Central memory CD8-positive, alpha-beta T cell (primary cell): ENCODE results near the gene WRNIP1.

Experiments used
- ATAC-seq: fragments of 150-1000 bp; cut with Tn5 transposase; replicated peaks from 2 replicates; pipeline ENCODE4 v1.10.0; 2022; ENCODE audit warnings: mild to moderate bottlenecking, moderate FRiP score, moderate number of reproducible peaks; ENCODE audit not compliant: poor library complexity, severe bottlenecking; ENCODE audit errors: extremely low read depth
- DNase-seq, 2 donors: peaks; one replicate each; pipeline ENCODE4 v3.0.0; 2021; ENCODE audit warnings: low spot score in 2 of 2
- H3K27ac Mint-ChIP-seq: one replicate; pipeline ENCODE4 v1.8.0; 2022; ENCODE audit warnings: low read depth, mild to moderate bottlenecking, moderate library complexity, mixed read lengths
- H3K27me3 Mint-ChIP-seq: one replicate; pipeline ENCODE4 v1.8.0; 2022; ENCODE audit warnings: mixed read lengths
- H3K36me3 Mint-ChIP-seq: one replicate; pipeline ENCODE4 v1.8.0; 2022; ENCODE audit warnings: mild to moderate bottlenecking, moderate library complexity, mixed read lengths; ENCODE audit not compliant: insufficient read depth
- H3K4me1 Mint-ChIP-seq: one replicate; pipeline ENCODE4 v1.8.0; 2022; ENCODE audit warnings: mixed read lengths
- H3K4me3 Mint-ChIP-seq: one replicate; pipeline ENCODE4 v1.8.0; 2022; ENCODE audit warnings: mild to moderate bottlenecking, moderate library complexity, mixed read lengths
- H3K9me3 Mint-ChIP-seq: one replicate; pipeline ENCODE4 v1.8.0; 2022; ENCODE audit warnings: mixed read lengths

Gene WRNIP1

DNA sequence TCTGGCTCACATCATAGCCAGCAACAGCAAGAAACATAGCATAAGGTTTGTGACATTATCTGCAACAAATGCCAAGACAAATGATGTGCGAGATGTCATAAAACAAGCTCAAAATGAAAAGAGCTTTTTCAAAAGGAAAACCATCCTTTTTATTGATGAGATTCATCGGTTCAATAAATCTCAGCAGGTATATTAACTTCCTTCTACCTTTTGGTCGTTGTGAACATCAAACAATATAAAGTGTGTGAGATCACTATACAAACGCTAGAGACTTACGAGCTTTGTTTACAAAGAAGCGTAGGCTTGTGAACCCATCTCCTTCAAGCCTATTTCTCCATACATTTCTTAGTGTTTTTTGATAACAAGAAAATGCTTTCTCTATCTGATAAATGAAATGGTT is 3.5 kb downstream of the WRNIP1 start:
- Mint-ChIP-seq H3K4me1 (peaks cover 68% of the 10 kb centered on the region), H3K27me3 (no peaks in the 10 kb centered on the region), H3K27ac (peak overlapping the region; percentile 42), H3K4me3 (peak overlapping the region; percentile 85), H3K36me3 (peaks cover 36% of the 10 kb centered on the region), H3K9me3 (no peaks in the 10 kb centered on the region)
- no peak for DNase-seq
- no peak for ATAC-seq

DNA sequence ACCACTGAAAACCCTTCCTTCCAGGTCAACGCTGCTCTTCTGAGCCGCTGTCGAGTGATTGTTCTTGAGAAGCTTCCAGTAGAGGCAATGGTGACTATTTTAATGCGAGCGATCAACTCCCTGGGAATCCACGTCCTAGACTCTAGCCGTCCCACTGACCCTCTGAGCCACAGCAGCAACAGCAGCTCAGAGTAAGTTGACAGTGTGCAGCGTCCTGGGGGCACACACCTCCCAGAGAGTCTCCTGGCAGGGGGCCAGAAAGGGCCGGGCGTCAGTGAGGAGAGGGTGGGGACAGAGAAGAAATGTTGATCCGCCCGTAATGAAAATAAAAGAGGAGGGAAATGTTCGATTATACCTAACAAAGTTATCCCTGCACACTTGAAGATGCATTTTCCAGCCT is 5.0 kb downstream of the WRNIP1 start:
- Mint-ChIP-seq H3K27me3 (no peaks in the 10 kb centered on the region), H3K9me3 (no peaks in the 10 kb centered on the region), H3K36me3 (peaks cover 31% of the 10 kb centered on the region), H3K4me3 (no peak overlapping the region), H3K27ac (no peak overlapping the region), H3K4me1 (peaks cover 73% of the 10 kb centered on the region)
- DNase-seq (no peak), ATAC-seq (no peak)

DNA sequence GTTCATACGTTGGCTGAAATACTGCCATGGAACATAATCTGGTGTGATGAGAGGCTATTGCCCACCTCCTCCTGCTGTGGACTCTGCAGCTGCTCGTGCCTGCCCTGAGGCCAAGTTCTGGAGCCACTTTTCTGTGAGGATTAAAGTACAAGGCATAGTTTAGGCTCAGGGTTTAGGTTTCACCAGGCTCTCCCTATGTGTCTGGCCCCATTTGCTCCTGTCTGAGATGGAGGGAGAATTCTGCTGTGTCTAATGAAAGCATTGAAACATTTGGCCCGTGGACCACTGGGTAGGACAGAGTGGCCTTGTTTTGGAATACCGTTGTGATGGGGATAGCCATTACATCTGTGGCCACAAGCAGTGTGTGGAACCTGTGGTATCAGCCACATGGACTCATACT is 5.9 kb downstream of the WRNIP1 start:
- H3K9me3 Mint-ChIP-seq: no peaks in the 10 kb centered on the region
- peaks cover 33% of the 10 kb centered on the region for H3K36me3 Mint-ChIP-seq
- DNase-seq: no peak
- ATAC-seq: no peak
- no peaks in the 10 kb centered on the region for H3K27me3 Mint-ChIP-seq
- no peak overlapping the region for H3K27ac Mint-ChIP-seq
- H3K4me1 Mint-ChIP-seq: peaks cover 79% of the 10 kb centered on the region
- no peak overlapping the region for H3K4me3 Mint-ChIP-seq

DNA sequence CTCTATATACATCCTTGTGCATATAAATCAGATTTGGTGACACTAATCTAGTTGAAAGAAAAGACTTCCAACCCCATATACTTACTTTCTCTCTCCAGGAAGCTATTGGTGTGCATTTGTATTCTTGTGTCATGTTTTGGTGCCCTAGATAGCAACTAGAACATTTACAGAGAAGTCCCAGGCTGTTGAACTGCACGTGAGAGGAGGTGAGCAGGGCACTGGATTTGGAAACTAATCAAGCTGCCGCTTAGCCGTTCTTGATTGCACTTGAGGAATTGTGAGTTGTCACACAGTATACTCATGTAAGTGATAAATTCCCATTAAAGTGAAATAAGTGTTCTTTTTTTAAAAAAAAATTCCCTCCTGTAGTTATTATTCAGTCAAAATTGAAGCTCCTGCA is 7.6 kb downstream of the WRNIP1 start:
- H3K27me3 Mint-ChIP-seq: no peaks in the 10 kb centered on the region
- no peaks in the 10 kb centered on the region for H3K9me3 Mint-ChIP-seq
- H3K36me3 Mint-ChIP-seq: peaks cover 28% of the 10 kb centered on the region
- DNase-seq (no peak), ATAC-seq (no peak)
- peaks cover 75% of the 10 kb centered on the region for H3K4me1 Mint-ChIP-seq
- H3K4me3 Mint-ChIP-seq: no peak overlapping the region
- no peak overlapping the region for H3K27ac Mint-ChIP-seq

DNA sequence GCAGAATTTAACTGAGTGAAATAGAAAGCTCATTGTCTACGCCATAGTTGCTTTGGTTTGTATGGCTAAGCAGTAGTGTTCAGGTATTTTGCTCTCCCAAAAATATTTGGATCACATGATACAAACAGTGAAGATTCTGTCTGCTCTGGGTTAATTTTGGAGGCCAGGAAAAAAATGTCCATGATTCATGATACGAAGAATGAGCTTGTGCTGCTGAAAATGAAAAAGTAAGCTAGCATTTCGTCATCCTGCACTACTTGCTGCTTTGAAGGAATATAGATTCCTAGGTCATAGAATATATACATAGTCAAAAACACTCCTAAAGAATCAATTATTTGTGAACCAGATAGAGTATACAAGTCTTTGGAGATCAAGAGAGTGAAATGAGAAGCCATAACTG is 8.3 kb downstream of the WRNIP1 start:
- H3K4me1 Mint-ChIP-seq: peaks cover 75% of the 10 kb centered on the region
- ATAC-seq: no peak
- H3K4me3 Mint-ChIP-seq: no peak overlapping the region
- no peaks in the 10 kb centered on the region for H3K27me3 Mint-ChIP-seq
- no peaks in the 10 kb centered on the region for H3K9me3 Mint-ChIP-seq
- H3K36me3 Mint-ChIP-seq: peaks cover 30% of the 10 kb centered on the region
- H3K27ac Mint-ChIP-seq: no peak overlapping the region
- DNase-seq: no peak

DNA sequence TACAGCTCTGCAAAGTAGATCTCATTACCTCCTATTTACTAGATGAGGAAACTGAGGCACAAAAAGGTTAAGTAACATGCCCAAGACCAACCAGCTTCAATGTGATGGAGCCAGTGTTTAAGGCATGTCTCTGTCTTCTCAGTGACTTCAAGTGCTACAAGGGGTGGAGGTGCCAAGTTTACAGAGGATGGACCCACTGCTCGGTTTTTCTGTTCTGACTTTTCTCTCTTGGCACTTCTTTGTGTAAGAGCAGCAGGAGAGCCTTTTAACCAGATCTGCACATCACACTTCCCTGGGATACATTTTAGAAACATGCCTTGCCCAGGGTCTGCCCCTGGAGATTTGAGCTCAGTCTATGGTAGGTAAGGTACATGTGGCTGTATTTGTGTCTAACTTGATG is 9.8 kb downstream of the WRNIP1 start:
- Mint-ChIP-seq H3K4me1 (peaks cover 65% of the 10 kb centered on the region), H3K36me3 (peaks cover 34% of the 10 kb centered on the region), H3K27me3 (no peaks in the 10 kb centered on the region), H3K4me3 (peak overlapping the region; percentile 12), H3K9me3 (no peaks in the 10 kb centered on the region), H3K27ac (no peak overlapping the region)
- DNase-seq: no peak
- ATAC-seq: no peak

DNA sequence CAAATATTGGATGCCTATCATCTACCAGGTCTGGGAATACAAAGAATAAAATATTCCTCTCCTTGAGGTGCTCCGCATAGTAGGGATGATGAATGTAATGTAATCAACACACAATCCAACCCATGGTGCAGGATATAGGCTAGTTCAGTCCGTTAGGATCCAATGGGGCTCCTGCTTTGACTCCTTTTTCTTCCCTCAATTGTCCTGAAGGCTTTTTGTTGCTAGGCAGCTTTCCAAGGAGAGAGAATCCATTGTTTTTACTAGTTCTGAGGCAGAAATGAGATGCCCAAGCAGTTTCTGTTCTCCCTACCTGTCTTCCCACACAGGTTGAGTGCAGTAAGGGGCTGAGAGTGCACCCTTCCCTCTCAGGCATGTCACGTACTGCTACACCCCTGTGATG is 12.1 kb downstream of the WRNIP1 start:
- Mint-ChIP-seq H3K36me3 (peaks cover 35% of the 10 kb centered on the region), H3K4me3 (no peak overlapping the region), H3K4me1 (peaks cover 59% of the 10 kb centered on the region), H3K27ac (peak overlapping the region; percentile 66), H3K9me3 (no peaks in the 10 kb centered on the region), H3K27me3 (no peaks in the 10 kb centered on the region)
- no peak for DNase-seq
- ATAC-seq: no peak

DNA sequence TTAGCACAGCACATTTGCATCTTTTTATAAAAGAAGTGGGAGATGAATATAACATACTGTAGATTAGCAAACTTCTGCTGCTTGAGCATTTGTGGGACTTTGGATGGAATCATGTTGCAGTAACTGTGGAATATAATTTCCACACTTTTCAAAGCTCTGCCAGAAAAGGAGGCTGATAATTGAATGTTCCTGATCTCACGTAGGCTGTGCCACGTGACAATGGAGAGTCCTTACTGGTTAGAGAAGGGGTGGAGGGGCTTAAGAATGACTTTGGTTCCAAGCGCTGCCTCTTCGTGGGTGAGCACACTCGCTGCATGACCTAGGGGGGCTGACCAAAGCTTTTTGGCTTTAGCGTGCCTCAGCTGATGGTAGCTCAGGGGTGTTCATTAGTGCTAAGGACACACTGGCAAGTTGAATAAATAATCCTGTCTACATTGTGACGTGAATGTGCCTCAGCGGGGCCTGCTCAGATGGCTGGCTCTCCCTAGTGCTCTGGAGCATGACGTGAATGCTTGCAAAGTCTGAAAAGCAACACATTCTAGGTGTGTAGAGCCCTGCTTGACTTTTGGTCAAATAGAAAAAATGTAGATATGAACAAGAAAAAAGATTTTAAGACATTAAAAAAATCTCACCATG is 15.0 kb downstream of the WRNIP1 start:
- Mint-ChIP-seq H3K9me3 (no peaks in the 10 kb centered on the region), H3K27ac (no peak overlapping the region), H3K36me3 (peaks cover 35% of the 10 kb centered on the region), H3K4me1 (peaks cover 37% of the 10 kb centered on the region), H3K27me3 (no peaks in the 10 kb centered on the region), H3K4me3 (no peak overlapping the region)
- ATAC-seq (no peak), DNase-seq (no peak)

DNA sequence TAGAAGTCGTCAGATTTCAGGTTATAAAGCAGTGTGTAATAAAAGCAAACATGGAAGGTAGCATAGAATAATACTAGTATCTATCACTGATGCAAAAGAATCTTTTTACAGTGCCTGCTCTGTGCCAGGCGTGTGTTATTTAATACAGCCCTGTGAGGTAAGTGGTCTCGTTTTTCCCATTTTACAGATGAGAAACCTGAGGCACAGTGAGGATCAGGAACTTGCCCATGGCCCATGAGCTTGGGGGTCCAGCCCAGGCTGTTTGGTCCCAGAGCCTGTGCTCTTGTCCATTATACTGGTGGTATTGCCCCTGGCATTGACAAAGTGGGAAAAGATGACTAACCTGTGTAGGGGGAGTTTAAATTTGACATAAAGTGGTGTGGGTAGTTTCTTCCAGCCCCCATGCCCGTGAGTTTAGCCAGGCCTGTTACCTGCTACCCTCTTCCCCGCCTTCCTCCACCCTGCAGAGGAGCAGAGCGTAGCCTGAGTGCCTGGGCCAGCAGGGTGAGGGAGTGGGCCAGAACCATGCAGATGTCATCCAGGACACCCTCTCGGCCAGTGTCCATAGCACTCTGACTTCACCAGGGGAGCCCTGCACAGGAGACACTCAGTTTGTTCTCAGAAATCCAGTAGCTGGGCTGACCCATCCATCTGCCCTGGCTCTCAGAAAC is 16.6 kb downstream of the WRNIP1 start:
- no peaks in the 10 kb centered on the region for H3K9me3 Mint-ChIP-seq
- peaks cover 34% of the 10 kb centered on the region for H3K36me3 Mint-ChIP-seq
- DNase-seq (no peak), ATAC-seq (no peak)
- no peak overlapping the region for H3K27ac Mint-ChIP-seq
- peaks cover 25% of the 10 kb centered on the region for H3K4me1 Mint-ChIP-seq
- no peak overlapping the region for H3K4me3 Mint-ChIP-seq
- H3K27me3 Mint-ChIP-seq: no peaks in the 10 kb centered on the region

DNA sequence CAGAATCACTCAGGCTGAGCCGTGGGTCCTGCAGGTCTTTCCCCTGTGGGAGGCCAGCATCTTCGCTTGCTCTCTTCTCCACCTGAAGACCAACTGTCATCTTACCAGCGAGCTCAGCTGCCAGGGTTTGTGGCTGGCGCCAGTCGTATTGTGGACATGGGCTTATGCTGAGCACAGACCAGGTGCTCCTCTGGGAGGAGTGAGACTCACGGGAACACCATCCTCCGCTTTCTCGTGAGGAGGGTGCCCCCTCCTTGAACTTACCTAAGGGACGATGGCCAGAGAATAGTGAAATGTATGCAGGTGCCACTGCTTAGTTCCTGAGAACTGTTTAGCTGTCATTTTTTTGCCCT is 17.1 kb downstream of the WRNIP1 start:
- no peak for DNase-seq
- Mint-ChIP-seq H3K4me1 (peaks cover 25% of the 10 kb centered on the region), H3K4me3 (no peak overlapping the region), H3K36me3 (peaks cover 35% of the 10 kb centered on the region), H3K27ac (no peak overlapping the region), H3K27me3 (no peaks in the 10 kb centered on the region), H3K9me3 (no peaks in the 10 kb centered on the region)
- no peak for ATAC-seq

DNA sequence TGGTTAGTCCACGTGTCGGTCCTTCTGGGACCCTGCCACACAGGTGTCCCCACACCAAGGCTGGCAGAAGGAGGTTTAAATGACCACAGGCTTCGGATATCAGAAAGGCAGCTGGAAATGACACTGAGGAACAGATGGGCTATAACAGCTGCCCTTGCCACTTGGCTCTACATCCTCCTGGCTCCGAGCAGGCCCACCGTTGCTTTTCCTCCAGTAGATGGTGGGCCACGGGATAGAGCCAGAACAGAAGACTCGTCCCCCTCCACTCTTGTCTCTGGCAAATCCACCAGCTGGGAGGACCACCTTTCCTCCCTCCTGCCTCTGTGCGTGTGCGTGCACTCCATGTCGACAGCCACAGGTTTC is 17.6 kb downstream of the WRNIP1 start:
- H3K27ac Mint-ChIP-seq: no peak overlapping the region
- H3K27me3 Mint-ChIP-seq: no peaks in the 10 kb centered on the region
- H3K4me1 Mint-ChIP-seq: peaks cover 20% of the 10 kb centered on the region
- DNase-seq (no peak), ATAC-seq (no peak)
- no peaks in the 10 kb centered on the region for H3K9me3 Mint-ChIP-seq
- H3K4me3 Mint-ChIP-seq: no peak overlapping the region
- H3K36me3 Mint-ChIP-seq: peaks cover 36% of the 10 kb centered on the region

DNA sequence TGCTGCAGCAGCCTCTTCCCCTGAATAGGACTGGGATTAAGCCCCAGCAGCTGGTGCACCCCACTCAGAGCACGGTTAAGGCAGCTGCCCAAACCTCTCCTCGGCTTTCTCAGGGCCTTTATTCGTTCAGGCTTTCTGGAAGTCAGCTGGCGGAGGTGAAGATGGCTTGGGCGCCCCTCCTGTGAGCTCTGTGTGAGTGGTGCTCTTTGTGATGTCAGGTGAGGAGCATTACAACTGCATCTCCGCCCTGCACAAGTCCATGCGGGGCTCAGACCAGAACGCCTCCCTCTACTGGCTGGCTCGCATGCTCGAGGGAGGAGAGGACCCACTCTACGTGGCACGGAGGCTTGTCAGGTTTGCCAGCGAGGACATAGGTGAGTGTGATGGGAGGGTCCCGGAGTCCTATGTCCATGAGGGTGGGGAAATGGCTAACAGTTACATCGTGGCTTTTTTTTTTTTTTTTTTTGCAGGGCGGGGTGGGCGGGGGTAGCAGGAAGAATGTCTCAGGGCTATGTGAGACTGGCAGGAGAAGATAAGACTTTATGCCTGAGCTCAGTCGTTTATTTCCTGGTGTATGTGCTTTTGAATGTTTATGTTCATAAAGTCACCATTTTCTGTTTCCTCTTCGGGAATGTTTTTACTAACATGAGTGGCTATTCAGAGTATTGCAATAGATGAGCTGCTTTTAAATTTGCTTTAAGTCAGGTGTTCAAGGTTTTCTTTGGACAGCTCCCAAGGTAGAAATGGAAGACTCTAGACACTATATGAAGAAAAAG is 18.2 kb downstream of the WRNIP1 start:
- Mint-ChIP-seq H3K4me1 (peaks cover 14% of the 10 kb centered on the region), H3K27me3 (no peaks in the 10 kb centered on the region), H3K36me3 (peaks cover 35% of the 10 kb centered on the region), H3K27ac (no peak overlapping the region), H3K4me3 (no peak overlapping the region), H3K9me3 (no peaks in the 10 kb centered on the region)
- DNase-seq (no peak), ATAC-seq (no peak)

DNA sequence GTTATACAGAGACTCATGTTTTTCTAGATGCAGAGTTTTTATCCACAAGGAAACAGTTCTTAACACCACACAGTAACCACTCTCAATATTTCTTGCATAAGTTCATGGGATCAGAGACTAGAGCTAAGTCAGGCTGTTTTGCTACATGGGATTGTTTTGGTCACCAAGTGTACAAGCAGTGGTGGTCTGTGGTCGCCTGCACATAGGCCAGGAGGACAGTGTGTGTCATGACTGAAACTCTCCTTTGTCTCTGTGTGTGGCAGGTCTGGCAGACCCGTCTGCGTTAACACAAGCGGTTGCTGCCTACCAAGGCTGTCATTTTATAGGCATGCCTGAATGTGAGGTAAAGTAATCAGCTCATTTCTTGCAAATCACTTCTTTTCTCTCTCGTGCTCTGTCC is 18.9 kb downstream of the WRNIP1 start:
- no peaks in the 10 kb centered on the region for H3K27me3 Mint-ChIP-seq
- ATAC-seq (no peak), DNase-seq (no peak)
- H3K4me3 Mint-ChIP-seq: no peak overlapping the region
- no peak overlapping the region for H3K27ac Mint-ChIP-seq
- H3K4me1 Mint-ChIP-seq: peaks cover 11% of the 10 kb centered on the region
- peaks cover 34% of the 10 kb centered on the region for H3K36me3 Mint-ChIP-seq
- H3K9me3 Mint-ChIP-seq: no peaks in the 10 kb centered on the region
